ENCODE results near the gene GALNS.

- TF ChIP-seq CTCF (IDR thresholded peaks at IDR 0.05; ENCODE audit: extremely low read depth in 1 of 2, insufficient read depth in 1 of 2, low read depth in 1 of 2, low read length in 2 of 2) (no peak), MYC (IDR thresholded peaks at IDR 0.05; ENCODE audit: low read depth, low read length) (no peak), POLR2AphosphoS5 (IDR thresholded peaks at IDR 0.05; ENCODE audit: insufficient read depth, low read depth, low read length) (no peak), MAX (IDR thresholded peaks at IDR 0.05; ENCODE audit: insufficient read depth, insufficient read length) (no peak), EZH2 (IDR thresholded peaks at IDR 0.05; ENCODE audit: borderline replicate concordance, low read depth, low read length, severe bottlenecking) (no peak), POLR2A (IDR thresholded peaks at IDR 0.05; ENCODE audit: low read depth, low read length) (no peak)
Observed at GRCh38 chr16:88798073-88798472, 58.7 kb downstream of the GALNS start.
